ENCODE data around the gene RIBC2. TPM values are rescaled to one million over a fixed set of nuclear protein-coding genes. Genes with fewer than 3 reads are reported as not detected.

The RIBC2 gene
- total RNA-seq, 2 experiments from 2014 or later, result 7.7 to 9.4 TPM

- Mint-ChIP-seq H3K36me3 (no peaks in the 10 kb centered on the region), H3K4me3 (no peak overlapping the region), H3K27me3 (peaks cover 3% of the 10 kb centered on the region), H3K9me3 (peaks cover 7% of the 10 kb centered on the region), H3K4me1 (ENCODE audit: low read depth) (peaks cover 2% of the 10 kb centered on the region), H3K27ac (no peak overlapping the region)
- ChIA-PET POLR2A (no interaction called here), CTCF (no interaction called here)
- DNase-seq, result no peak
- intact Hi-C loops (cut with micrococcal nuclease), result no loop called here
These were observed 5.7 kb upstream of the RIBC2 start for GRCh38 chr22:45407793-45408192.

GRCh38 chr22:45413013-45413367, 503 bp upstream of the RIBC2 start:
- Mint-ChIP-seq H3K27ac (no peak overlapping the region), H3K36me3 (peaks cover 1% of the 10 kb centered on the region), H3K27me3 (peaks cover 3% of the 10 kb centered on the region), H3K9me3 (peaks cover 2% of the 10 kb centered on the region), H3K4me1 (ENCODE audit: low read depth) (peaks cover 10% of the 10 kb centered on the region), H3K4me3 (peak overlapping the region; percentile 49)
- POLR2A ChIA-PET, result interaction anchor here (0.9 to 1.0 kb wide), 2 partner anchors 102 to 165 kb away, joined by 3 to 4 read pairs; no protein-coding TSS in a partner anchor
- intact Hi-C loops (cut with micrococcal nuclease), result no loop called here
- CTCF ChIA-PET, result no interaction called here
- DNase-seq, result no peak

- no peak for DNase-seq
- Mint-ChIP-seq H3K4me3 (no peak overlapping the region), H3K27me3 (no peaks in the 10 kb centered on the region), H3K36me3 (peaks cover 14% of the 10 kb centered on the region), H3K4me1 (ENCODE audit: low read depth) (peaks cover 8% of the 10 kb centered on the region), H3K9me3 (no peaks in the 10 kb centered on the region), H3K27ac (no peak overlapping the region)
- POLR2A ChIA-PET, result no interaction called here
- intact Hi-C loops (cut with micrococcal nuclease), result no loop called here
- CTCF ChIA-PET, result interaction anchor here (3.0 kb wide), 1 partner anchor 15 kb away, joined by 10 read pairs; no protein-coding TSS in a partner anchor
These were observed 4.7 kb downstream of the RIBC2 start for GRCh38 chr22:45418056-45418769.

- Mint-ChIP-seq H3K27ac (no peak overlapping the region), H3K9me3 (no peaks in the 10 kb centered on the region), H3K36me3 (peaks cover 14% of the 10 kb centered on the region), H3K4me3 (no peak overlapping the region), H3K4me1 (ENCODE audit: low read depth) (peaks cover 7% of the 10 kb centered on the region), H3K27me3 (no peaks in the 10 kb centered on the region)
- CTCF ChIA-PET, result interaction anchor here (3.0 kb wide), 1 partner anchor 15 kb away, joined by 10 read pairs; no protein-coding TSS in a partner anchor
- DNase-seq, result no peak
- intact Hi-C loops (cut with micrococcal nuclease), result no loop called here
- POLR2A ChIA-PET, result no interaction called here
These were observed 5.3 kb downstream of the RIBC2 start for GRCh38 chr22:45418770-45419138.

GRCh38 chr22:45420011-45420410, 6.5 kb downstream of the RIBC2 start:
- no peaks in the 10 kb centered on the region for H3K27me3 Mint-ChIP-seq
- DNase-seq, result no peak
- ChIA-PET CTCF (interaction anchor here (3.0 kb wide), 1 partner anchor 13 kb away, joined by 10 read pairs; no protein-coding TSS in a partner anchor), POLR2A (no interaction called here)
- no peak overlapping the region for H3K27ac Mint-ChIP-seq
- H3K36me3 Mint-ChIP-seq, result peaks cover 14% of the 10 kb centered on the region
- H3K9me3 Mint-ChIP-seq, result no peaks in the 10 kb centered on the region
- H3K4me1 Mint-ChIP-seq (ENCODE audit: low read depth), result no peaks in the 10 kb centered on the region
- no peak overlapping the region for H3K4me3 Mint-ChIP-seq
- intact Hi-C loops (cut with micrococcal nuclease), result no loop called here

GRCh38 chr22:45420539-45420938, 7.0 kb downstream of the RIBC2 start:
- no peaks in the 10 kb centered on the region for H3K27me3 Mint-ChIP-seq
- intact Hi-C loops (cut with micrococcal nuclease), result no loop called here
- peaks cover 14% of the 10 kb centered on the region for H3K36me3 Mint-ChIP-seq
- H3K4me1 Mint-ChIP-seq (ENCODE audit: low read depth), result no peaks in the 10 kb centered on the region
- DNase-seq, result no peak
- POLR2A ChIA-PET, result interaction anchor here (0.6 kb wide), 1 partner anchor 704 kb away, joined by 3 read pairs; no protein-coding TSS in a partner anchor
- no peak overlapping the region for H3K4me3 Mint-ChIP-seq
- CTCF ChIA-PET, result no interaction called here
- H3K9me3 Mint-ChIP-seq, result no peaks in the 10 kb centered on the region
- H3K27ac Mint-ChIP-seq, result no peak overlapping the region

GRCh38 chr22:45421349-45422055, 8.0 kb downstream of the RIBC2 start:
- no peak overlapping the region for H3K27ac Mint-ChIP-seq
- H3K36me3 Mint-ChIP-seq, result peaks cover 17% of the 10 kb centered on the region
- no peak overlapping the region for H3K4me3 Mint-ChIP-seq
- H3K4me1 Mint-ChIP-seq (ENCODE audit: low read depth), result no peaks in the 10 kb centered on the region
- no peaks in the 10 kb centered on the region for H3K9me3 Mint-ChIP-seq
- no peak for DNase-seq
- intact Hi-C loops (cut with micrococcal nuclease), result no loop called here
- ChIA-PET POLR2A (no interaction called here), CTCF (no interaction called here)
- no peaks in the 10 kb centered on the region for H3K27me3 Mint-ChIP-seq

- no peak overlapping the region for H3K27ac Mint-ChIP-seq
- POLR2A ChIA-PET, result no interaction called here
- H3K9me3 Mint-ChIP-seq, result no peaks in the 10 kb centered on the region
These were observed 8.9 kb downstream of the RIBC2 start for GRCh38 chr22:45422237-45422983.

GRCh38 chr22:45423524-45423923, 10.0 kb downstream of the RIBC2 start:
- Mint-ChIP-seq H3K27ac (no peak overlapping the region), H3K4me3 (no peak overlapping the region), H3K36me3 (peaks cover 15% of the 10 kb centered on the region), H3K9me3 (no peaks in the 10 kb centered on the region), H3K4me1 (ENCODE audit: low read depth) (no peaks in the 10 kb centered on the region), H3K27me3 (no peaks in the 10 kb centered on the region)
- no peak for DNase-seq
- intact Hi-C loops (cut with micrococcal nuclease), result no loop called here
- POLR2A ChIA-PET, result no interaction called here
- CTCF ChIA-PET, result interaction anchor here (1.6 kb wide), 1 partner anchor 11 kb away, joined by 5 read pairs; no protein-coding TSS in a partner anchor

More at GRCh38 chr22:45422237-45422983, 8.9 kb downstream of the RIBC2 start:
- no peak for DNase-seq
- intact Hi-C loops (cut with micrococcal nuclease), result no loop called here
- no peaks in the 10 kb centered on the region for H3K27me3 Mint-ChIP-seq
- no peaks in the 10 kb centered on the region for H3K4me1 Mint-ChIP-seq (ENCODE audit: low read depth)
- H3K4me3 Mint-ChIP-seq, result no peak overlapping the region
- CTCF ChIA-PET, result interaction anchor here (1.6 kb wide), 1 partner anchor 12 kb away, joined by 5 read pairs; no protein-coding TSS in a partner anchor
- peaks cover 16% of the 10 kb centered on the region for H3K36me3 Mint-ChIP-seq

GRCh38 chr22:45424241-45424731, 10.8 kb downstream of the RIBC2 start:
- no peak for DNase-seq
- Mint-ChIP-seq H3K4me3 (no peak overlapping the region), H3K27me3 (no peaks in the 10 kb centered on the region)

GRCh38 chr22:45425101-45425500, 11.6 kb downstream of the RIBC2 start:
- H3K27me3 Mint-ChIP-seq, result no peaks in the 10 kb centered on the region
- H3K9me3 Mint-ChIP-seq, result no peaks in the 10 kb centered on the region
- ChIA-PET CTCF (interaction anchor here (0.7 kb wide), 1 partner anchor 628 kb away, joined by 4 read pairs; no protein-coding TSS in a partner anchor), POLR2A (no interaction called here)
- H3K36me3 Mint-ChIP-seq, result peaks cover 7% of the 10 kb centered on the region
- H3K4me3 Mint-ChIP-seq, result no peak overlapping the region
- no peak overlapping the region for H3K27ac Mint-ChIP-seq
- intact Hi-C loops (cut with micrococcal nuclease), result no loop called here
- no peaks in the 10 kb centered on the region for H3K4me1 Mint-ChIP-seq (ENCODE audit: low read depth)
- no peak for DNase-seq

More at GRCh38 chr22:45424241-45424731, 10.8 kb downstream of the RIBC2 start:
- CTCF ChIA-PET, result interaction anchor here (1.6 kb wide), 1 partner anchor 10 kb away, joined by 5 read pairs; no protein-coding TSS in a partner anchor
- Mint-ChIP-seq H3K4me1 (ENCODE audit: low read depth) (no peaks in the 10 kb centered on the region), H3K9me3 (no peaks in the 10 kb centered on the region), H3K27ac (no peak overlapping the region), H3K36me3 (peaks cover 8% of the 10 kb centered on the region)
- POLR2A ChIA-PET, result no interaction called here
- intact Hi-C loops (cut with micrococcal nuclease), result no loop called here
